HG03432 (cell line): ENCODE results near the gene LYSMD1.
A peak's percentile ranks its signal among the peaks of the same experiment; 100 is the strongest.

Experiments
- ATAC-seq: cut with Tn5 transposase; IDR thresholded peaks from one replicate; pipeline ENCODE4 v1.9.1; 2021; ENCODE audit warnings: mild to moderate bottlenecking, moderate library complexity; ENCODE audit not compliant: unreplicated experiment

LYSMD1 gene

GRCh38 chr1:151176514-151177045 lies 10.9 kb upstream of the LYSMD1 start:
- ATAC-seq = no peak

GRCh38 chr1:151175863-151176262 lies 10.2 kb upstream of the LYSMD1 start, which contains the start of gene TMOD4:
TSS of gene TMOD4 (minus strand) at chr1:151175981. CDS start at chr1:151174875, 1,106 bp downstream.
- no peak for ATAC-seq

GRCh38 chr1:151175041-151175741 lies 9.5 kb upstream of the LYSMD1 start:
- no peak for ATAC-seq

GRCh38 chr1:151171190-151171589 lies 5.5 kb upstream of the LYSMD1 start:
- no peak for ATAC-seq

- no peak for ATAC-seq
Measured at GRCh38 chr1:151167116-151167515, 1.4 kb upstream of the LYSMD1 start.

- no peak for ATAC-seq
Measured at GRCh38 chr1:151166505-151166956, 829 bp upstream of the LYSMD1 start.

GRCh38 chr1:151165281-151165737 lies 393 bp downstream of the LYSMD1 start:
- ATAC-seq = no peak

- no peak for ATAC-seq
Measured at GRCh38 chr1:151164732-151165280, 896 bp downstream of the LYSMD1 start.

GRCh38 chr1:151159373-151159772 lies 6.3 kb downstream of the LYSMD1 start:
- no peak for ATAC-seq

GRCh38 chr1:151158751-151159251 lies 6.9 kb downstream of the LYSMD1 start:
- no peak for ATAC-seq

- ATAC-seq = no peak
Measured at GRCh38 chr1:151158326-151158725, 7.4 kb downstream of the LYSMD1 start.

- peak; percentile 34 for ATAC-seq
Measured at GRCh38 chr1:151157067-151157531, 8.6 kb downstream of the LYSMD1 start.

- ATAC-seq = peak; percentile 81
Measured at GRCh38 chr1:151156515-151156819, 9.2 kb downstream of the LYSMD1 start, which contains the start of gene TNFAIP8L2. TSS of gene TNFAIP8L2 (plus strand) at chr1:151156649. CDS start at chr1:151158698, 2,049 bp downstream.

GRCh38 chr1:151147665-151148064 lies 18.0 kb downstream of the LYSMD1 start:
- ATAC-seq = no peak

- no peak for ATAC-seq
Measured at GRCh38 chr1:151147132-151147503, 18.6 kb downstream of the LYSMD1 start.

GRCh38 chr1:151146412-151147131 lies 19.1 kb downstream of the LYSMD1 start, which contains the start of gene SEMA6C:
TSS of gene SEMA6C (minus strand) at chr1:151146631. CDS start at chr1:151142621, 4,010 bp downstream.
- peak; percentile 98 for ATAC-seq

GRCh38 chr1:151146072-151146411 lies 19.7 kb downstream of the LYSMD1 start:
- ATAC-seq = no peak

GRCh38 chr1:151145304-151146071 lies 20.2 kb downstream of the LYSMD1 start:
- ATAC-seq = no peak

- no peak for ATAC-seq
Measured at GRCh38 chr1:151144474-151145303, 21.0 kb downstream of the LYSMD1 start.

- ATAC-seq = no peak
Measured at GRCh38 chr1:151143986-151144385, 21.7 kb downstream of the LYSMD1 start.
